ENCODE measurements around the gene RAB4A. TPM values are rescaled to one million over a fixed set of nuclear protein-coding genes. Genes with fewer than 3 reads are reported as not detected.

Gene RAB4A
- total and polyA plus RNA-seq, 9 of the 15 experiments (the other 6 are each of a cell fraction or from before 2014, with no cell fraction given): 8.3 to 61.0 (median 26.7) TPM

DNA sequence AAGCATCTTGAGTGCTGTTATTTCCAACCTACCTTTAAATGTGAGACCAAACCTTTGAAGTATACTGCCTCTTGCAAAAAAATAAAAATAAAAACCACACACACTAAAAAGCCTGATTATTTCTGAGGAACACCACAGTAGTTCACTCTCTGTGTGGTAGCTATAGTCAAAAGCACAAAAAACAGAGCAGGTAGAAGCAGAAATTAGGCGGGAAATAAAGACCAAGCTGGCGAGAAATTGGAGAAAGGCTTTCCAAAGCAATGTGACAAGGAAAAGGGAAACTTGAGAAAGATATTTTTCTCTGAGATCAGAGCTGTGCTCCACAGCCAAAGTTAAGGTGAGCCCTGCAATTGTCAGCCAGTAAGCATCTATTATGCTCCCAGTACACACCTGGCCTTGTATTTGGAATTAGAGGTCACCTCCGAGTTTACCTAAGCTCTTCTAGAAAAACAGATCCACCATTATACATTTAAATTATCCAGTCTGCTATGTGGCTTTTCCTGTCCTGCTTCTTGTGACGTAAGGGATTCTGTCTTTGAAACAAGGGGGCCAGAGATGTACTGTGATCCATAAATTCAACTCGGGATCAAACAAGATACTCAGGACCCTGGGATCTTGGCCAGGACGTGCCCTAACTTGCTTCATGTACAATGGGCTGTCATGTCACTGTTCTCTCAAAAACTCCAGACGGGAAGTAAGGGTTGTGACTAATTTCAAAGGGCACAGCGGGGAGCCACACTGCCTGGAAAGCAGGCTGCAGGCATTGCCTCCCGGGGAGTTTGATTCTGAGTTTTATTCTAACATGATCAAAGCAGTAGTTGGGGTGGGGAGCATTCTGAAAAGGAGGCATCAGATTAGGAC lies 39.8 kb upstream of the RAB4A start:
- H3K4me2 ChIP-seq (ENCODE audit: insufficient read depth, low read length): no peak overlapping the region
- no peak overlapping the region for H3K9ac ChIP-seq (ENCODE audit: insufficient read depth in 1 of 2, low read depth in 2 of 2, low read length in 2 of 2)
- H3K9me3 ChIP-seq (replicated peaks; ENCODE audit: control insufficient read depth, insufficient read depth, low read depth, low read length): peaks cover 2% of the 10 kb centered on the region; the same call in 1 of the 2 replicates
- peaks cover 10% of the 10 kb centered on the region for H4K20me1 ChIP-seq (replicated peaks; ENCODE audit: control insufficient read depth, insufficient read depth, low read length)
- H3K79me2 ChIP-seq (ENCODE audit: control insufficient read depth, insufficient read depth, low read length): no peaks in the 10 kb centered on the region
- POLR2A ChIA-PET: interaction anchor here (0.8 to 1.7 kb wide), 3 partner anchors 18 to 349 kb away, joined by 3 read pairs; no protein-coding TSS in a partner anchor
- no peaks in the 10 kb centered on the region for H3K36me3 ChIP-seq (ENCODE audit: control insufficient read depth, insufficient read depth, low read length)
- intact Hi-C loops (cut with micrococcal nuclease): no loop called here
- CTCF ChIA-PET (ENCODE audit: low intra/inter-chr PET ratio): no interaction called here
- H2AFZ ChIP-seq (ENCODE audit: low read depth, low read length): no peak overlapping the region
- WGBS (ENCODE audit: insufficient coverage, low coverage, missing lambda C conversion rate): under 1% methylated on average over 9 of the region's 9 CpGs
- FAIRE-seq (no peak), DNase-seq (ENCODE audit: extremely low read depth in 1 of 4, low spot score in 3 of 4) (no peak), ATAC-seq (no peak)
- H3K9me1 ChIP-seq (ENCODE audit: control insufficient read depth, insufficient read depth, low read length): no peaks in the 10 kb centered on the region
- peaks cover 0 to 6% of the 10 kb centered on the region in 2 experiments; a peak in 2 of 5 replicates for H3K4me1 ChIP-seq (replicated peaks in 1 of 2; ENCODE audit: control insufficient read depth in 2 of 2, insufficient read depth in 2 of 2, low read length in 2 of 2)
- no TSS peak for BruUV-seq (replicated peaks)
- no peak overlapping the region for H3K4me3 ChIP-seq
- H3K27me3 ChIP-seq (ENCODE audit: control insufficient read depth in 2 of 2, insufficient read depth in 2 of 2, low read length in 2 of 2): peaks cover 42 to 45% of the 10 kb centered on the region in 2 experiments
- in situ Hi-C loops (cut with MboI): loop anchor here (10.0 kb wide), 1 partner anchor 546 kb away; no protein-coding TSS in a partner anchor
- no peak overlapping the region for H3K27ac ChIP-seq (ENCODE audit: extremely low read depth, low read depth, low read length)
- TF ChIP-seq SREBF1 (IDR thresholded peaks at IDR 0.05; ENCODE audit: borderline replicate concordance, low read depth, low read length) (no peak), ZNF696 (CRISPR knock-in tag; conservative IDR thresholded peaks at IDR 0.05) (no peak), THRA (IDR thresholded peaks at IDR 0.05) (no peak), NFIX (CRISPR knock-in tag; IDR thresholded peaks at IDR 0.05; ENCODE audit: low read depth) (no peak), NR2C2 (CRISPR knock-in tag; IDR thresholded peaks at IDR 0.05) (no peak), NR2C2 (tag; IDR thresholded peaks at IDR 0.05) (no peak), MTF1 (CRISPR knock-in tag; IDR thresholded peaks at IDR 0.05; ENCODE audit: borderline replicate concordance) (no peak), C11orf30 (IDR thresholded peaks at IDR 0.05; ENCODE audit: low read depth) (no peak), PHB (CRISPR knock-in tag; IDR thresholded peaks at IDR 0.05) (no peak), CBX5 (IDR thresholded peaks at IDR 0.05; ENCODE audit: borderline replicate concordance, low read depth) (no peak), ZNF197 (CRISPR knock-in tag; IDR thresholded peaks at IDR 0.05; ENCODE audit: low read depth) (no peak), TEAD1 (CRISPR knock-in tag; IDR thresholded peaks at IDR 0.05) (no peak), RBM39 (optimal IDR thresholded peaks at IDR 0.05; ENCODE audit: low read depth, low read length) (no peak)
- TF ChIP-seq, protein P1, sequence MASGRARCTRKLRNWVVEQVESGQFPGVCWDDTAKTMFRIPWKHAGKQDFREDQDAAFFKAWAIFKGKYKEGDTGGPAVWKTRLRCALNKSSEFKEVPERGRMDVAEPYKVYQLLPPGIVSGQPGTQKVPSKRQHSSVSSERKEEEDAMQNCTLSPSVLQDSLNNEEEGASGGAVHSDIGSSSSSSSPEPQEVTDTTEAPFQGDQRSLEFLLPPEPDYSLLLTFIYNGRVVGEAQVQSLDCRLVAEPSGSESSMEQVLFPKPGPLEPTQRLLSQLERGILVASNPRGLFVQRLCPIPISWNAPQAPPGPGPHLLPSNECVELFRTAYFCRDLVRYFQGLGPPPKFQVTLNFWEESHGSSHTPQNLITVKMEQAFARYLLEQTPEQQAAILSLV (tag; IDR thresholded peaks at IDR 0.05): no peak
- TF ChIP-seq, protein P2, sequence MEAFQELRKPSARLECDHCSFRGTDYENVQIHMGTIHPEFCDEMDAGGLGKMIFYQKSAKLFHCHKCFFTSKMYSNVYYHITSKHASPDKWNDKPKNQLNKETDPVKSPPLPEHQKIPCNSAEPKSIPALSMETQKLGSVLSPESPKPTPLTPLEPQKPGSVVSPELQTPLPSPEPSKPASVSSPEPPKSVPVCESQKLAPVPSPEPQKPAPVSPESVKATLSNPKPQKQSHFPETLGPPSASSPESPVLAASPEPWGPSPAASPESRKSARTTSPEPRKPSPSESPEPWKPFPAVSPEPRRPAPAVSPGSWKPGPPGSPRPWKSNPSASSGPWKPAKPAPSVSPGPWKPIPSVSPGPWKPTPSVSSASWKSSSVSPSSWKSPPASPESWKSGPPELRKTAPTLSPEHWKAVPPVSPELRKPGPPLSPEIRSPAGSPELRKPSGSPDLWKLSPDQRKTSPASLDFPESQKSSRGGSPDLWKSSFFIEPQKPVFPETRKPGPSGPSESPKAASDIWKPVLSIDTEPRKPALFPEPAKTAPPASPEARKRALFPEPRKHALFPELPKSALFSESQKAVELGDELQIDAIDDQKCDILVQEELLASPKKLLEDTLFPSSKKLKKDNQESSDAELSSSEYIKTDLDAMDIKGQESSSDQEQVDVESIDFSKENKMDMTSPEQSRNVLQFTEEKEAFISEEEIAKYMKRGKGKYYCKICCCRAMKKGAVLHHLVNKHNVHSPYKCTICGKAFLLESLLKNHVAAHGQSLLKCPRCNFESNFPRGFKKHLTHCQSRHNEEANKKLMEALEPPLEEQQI (IDR thresholded peaks at IDR 0.05): no peak
